Kidney epithelial cell (primary cell): Measurements from ENCODE around the gene APOA1. TPM values are rescaled to one million over a fixed set of nuclear protein-coding genes. Genes with fewer than 3 reads are reported as not detected.
"Not testable (repeated sequence)": the region's sequence is repeated elsewhere in the genome, so short reads cannot be mapped to it uniquely, and the experiment has no call there.

Experiments used
- DNase-seq: peaks from one replicate; pipeline ENCODE4 v3.0.0-alpha.2; 2010; ENCODE audit warnings: low read depth
- H3K27me3 ChIP-seq: 2 replicates; pipeline ENCODE4 v1.6.0; 2011; ENCODE audit warnings: low read length; ENCODE audit not compliant: control insufficient read depth, insufficient read depth
- H3K36me3 ChIP-seq: 2 replicates; pipeline ENCODE4 v1.5.1; 2011; ENCODE audit warnings: low read length; ENCODE audit not compliant: control insufficient read depth, insufficient read depth
- H3K4me3 ChIP-seq: 2 replicates; pipeline ENCODE4 v1.5.1; 2011; ENCODE audit warnings: low read depth, mild to moderate bottlenecking, control low read depth, low read length
- CTCF ChIP-seq: IDR thresholded peaks from 2 replicates; pipeline ENCODE4 v1.5.1; 2011; ENCODE audit warnings: mild to moderate bottlenecking, moderate library complexity, low read length, control low read depth, inconsistent platforms; ENCODE audit not compliant: insufficient read depth, poor library complexity, severe bottlenecking
- total RNA-seq: library from RNA; depleted of rRNA; stranded (reverse); fragments of >200 nt; gene quantifications from 2 replicates; pipeline ENCODE4 v1.2.3, GENCODE V29; 2015

The APOA1 gene
- total RNA-seq, 1 donor from 2014 or later: not detected

GRCh38 chr11:116804001-116804400 lies 33.4 kb downstream of the APOA1 start:
- Histone ChIP-seq H3K4me3 (no peak overlapping the region), H3K36me3 (no peaks in the 10 kb centered on the region), H3K27me3 (no peaks in the 10 kb centered on the region)
- no peak for DNase-seq
- no peak for TF ChIP-seq CTCF

DNA sequence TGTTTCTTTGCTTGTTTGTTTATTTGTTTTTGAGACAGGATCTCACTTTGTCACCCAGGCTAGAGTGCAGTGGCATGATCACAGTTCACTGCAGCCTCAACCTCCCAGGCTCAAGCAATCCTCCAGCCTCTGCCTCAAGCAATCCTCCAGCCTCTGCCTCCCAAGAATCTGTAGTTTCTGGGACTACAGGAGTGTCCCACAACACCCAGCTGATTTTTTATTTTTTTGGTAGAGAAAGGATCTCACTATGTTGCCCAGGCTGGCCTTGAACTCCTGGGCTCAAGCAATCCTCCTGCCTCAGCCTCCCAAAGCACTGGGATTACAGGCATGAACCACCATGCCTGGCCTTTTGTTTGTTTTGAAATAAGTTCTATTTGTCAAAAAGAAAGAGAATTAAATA lies 35.8 kb downstream of the APOA1 start:
- not testable (repeated sequence) for H3K4me3 ChIP-seq, H3K27me3 ChIP-seq, DNase-seq

DNA sequence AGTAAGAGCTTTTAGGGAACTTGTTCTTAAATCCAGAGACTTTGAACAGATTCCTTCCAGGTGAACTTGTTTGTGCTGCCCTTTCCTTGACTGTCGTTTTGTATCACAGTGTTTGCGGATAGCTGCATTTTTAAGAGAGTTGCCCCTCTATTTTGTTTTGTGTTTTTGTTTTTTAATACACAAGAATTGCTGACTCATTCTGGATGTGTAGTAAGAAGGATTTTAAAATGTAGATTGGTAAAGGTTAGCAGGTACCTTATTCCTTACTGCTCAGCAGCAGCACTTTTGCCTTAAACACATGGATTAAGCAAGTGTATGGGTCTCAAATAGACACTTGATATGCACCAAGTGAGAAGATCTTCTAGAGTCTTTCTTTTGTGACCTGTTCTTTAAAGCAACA lies 36.8 kb downstream of the APOA1 start:
- no peaks in the 10 kb centered on the region for H3K27me3 ChIP-seq
- no peak for TF ChIP-seq CTCF

More for the DNA sequence above, 35.8 kb downstream of the APOA1 start:
- not testable (repeated sequence) for H3K36me3 ChIP-seq

GRCh38 chr11:116798368-116798767 lies 39.1 kb downstream of the APOA1 start:
- Histone ChIP-seq H3K36me3 (no peaks in the 10 kb centered on the region), H3K27me3 (no peaks in the 10 kb centered on the region), H3K4me3 (no peak overlapping the region)
- no peak for TF ChIP-seq CTCF
- DNase-seq: no peak

More for the DNA sequence above, 36.8 kb downstream of the APOA1 start:
- DNase-seq: no peak
- Histone ChIP-seq H3K4me3 (no peak overlapping the region), H3K36me3 (no peaks in the 10 kb centered on the region)

GRCh38 chr11:116797816-116798215 lies 39.6 kb downstream of the APOA1 start:
- Histone ChIP-seq H3K36me3 (no peaks in the 10 kb centered on the region), H3K4me3 (no peak overlapping the region), H3K27me3 (no peaks in the 10 kb centered on the region)
- TF ChIP-seq CTCF: no peak
- DNase-seq: no peak

GRCh38 chr11:116796548-116796947 lies 40.9 kb downstream of the APOA1 start:
- Histone ChIP-seq H3K4me3 (no peak overlapping the region), H3K27me3 (no peaks in the 10 kb centered on the region), H3K36me3 (no peaks in the 10 kb centered on the region)
- DNase-seq: no peak
- no peak for TF ChIP-seq CTCF
